GM12873 (cell line): Measurements from ENCODE around the gene ANGPTL8.

ENCODE experiments used
- CTCF ChIP-seq: IDR thresholded peaks from 2 replicates; pipeline ENCODE4 v1.5.1; 2012; ENCODE audit warnings: low read depth, mild to moderate bottlenecking, moderate library complexity, low read length, control low read depth; ENCODE audit not compliant: insufficient read depth; ENCODE audit errors: missing control alignments

The ANGPTL8 gene

GRCh38 chr19:11257846-11258380 lies 18.5 kb downstream of the ANGPTL8 start:
- TF ChIP-seq CTCF, result no peak

GRCh38 chr19:11260996-11261395 lies 21.6 kb downstream of the ANGPTL8 start:
- no peak for TF ChIP-seq CTCF

- TF ChIP-seq CTCF, result no peak
These were observed 22.1 kb downstream of the ANGPTL8 start for GRCh38 chr19:11261431-11261970.

- peak; percentile 36 for TF ChIP-seq CTCF
These were observed 22.8 kb downstream of the ANGPTL8 start, which contains the start of gene DOCK6 for GRCh38 chr19:11261971-11262839. DOCK6 (minus strand) TSS chr19:11262524; CDS start chr19:11262440, 84 bp downstream.

GRCh38 chr19:11263726-11264125 lies 24.3 kb downstream of the ANGPTL8 start:
- no peak for TF ChIP-seq CTCF

- no peak for TF ChIP-seq CTCF
These were observed 25.2 kb downstream of the ANGPTL8 start for GRCh38 chr19:11264452-11265176.
